Measurements from ENCODE around the gene ANGPT4. TPM values are rescaled to one million over a fixed set of nuclear protein-coding genes. Genes with fewer than 3 reads are reported as not detected.

Gene ANGPT4
- total RNA-seq, 1 donor from 2014 or later, result 0.22 TPM

GRCh38 chr20:942611-943010, 26.5 kb upstream of the ANGPT4 start:
- peaks cover 3% of the 10 kb centered on the region for H3K9me3 Mint-ChIP-seq (ENCODE audit: unreplicated experiment)
- no peaks in the 10 kb centered on the region for H3K36me3 Mint-ChIP-seq (ENCODE audit: unreplicated experiment)
- H3K27me3 Mint-ChIP-seq (ENCODE audit: unreplicated experiment), result peaks cover 7% of the 10 kb centered on the region
- no peak overlapping the region for H3K4me3 Mint-ChIP-seq (ENCODE audit: unreplicated experiment)
- TF ChIP-seq, protein P1, sequence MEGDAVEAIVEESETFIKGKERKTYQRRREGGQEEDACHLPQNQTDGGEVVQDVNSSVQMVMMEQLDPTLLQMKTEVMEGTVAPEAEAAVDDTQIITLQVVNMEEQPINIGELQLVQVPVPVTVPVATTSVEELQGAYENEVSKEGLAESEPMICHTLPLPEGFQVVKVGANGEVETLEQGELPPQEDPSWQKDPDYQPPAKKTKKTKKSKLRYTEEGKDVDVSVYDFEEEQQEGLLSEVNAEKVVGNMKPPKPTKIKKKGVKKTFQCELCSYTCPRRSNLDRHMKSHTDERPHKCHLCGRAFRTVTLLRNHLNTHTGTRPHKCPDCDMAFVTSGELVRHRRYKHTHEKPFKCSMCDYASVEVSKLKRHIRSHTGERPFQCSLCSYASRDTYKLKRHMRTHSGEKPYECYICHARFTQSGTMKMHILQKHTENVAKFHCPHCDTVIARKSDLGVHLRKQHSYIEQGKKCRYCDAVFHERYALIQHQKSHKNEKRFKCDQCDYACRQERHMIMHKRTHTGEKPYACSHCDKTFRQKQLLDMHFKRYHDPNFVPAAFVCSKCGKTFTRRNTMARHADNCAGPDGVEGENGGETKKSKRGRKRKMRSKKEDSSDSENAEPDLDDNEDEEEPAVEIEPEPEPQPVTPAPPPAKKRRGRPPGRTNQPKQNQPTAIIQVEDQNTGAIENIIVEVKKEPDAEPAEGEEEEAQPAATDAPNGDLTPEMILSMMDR (IDR thresholded peaks at IDR 0.05; ENCODE audit: partially characterized antibody, unreplicated experiment), result no peak
- no peak overlapping the region for H3K27ac Mint-ChIP-seq (ENCODE audit: unreplicated experiment)
- no peaks in the 10 kb centered on the region for H3K4me1 Mint-ChIP-seq (ENCODE audit: low read depth, unreplicated experiment)
- no peak for DNase-seq

GRCh38 chr20:940926-941325, 24.8 kb upstream of the ANGPT4 start:
- Mint-ChIP-seq H3K27me3 (ENCODE audit: unreplicated experiment) (peaks cover 7% of the 10 kb centered on the region), H3K9me3 (ENCODE audit: unreplicated experiment) (peaks cover 3% of the 10 kb centered on the region), H3K36me3 (ENCODE audit: unreplicated experiment) (no peaks in the 10 kb centered on the region), H3K4me3 (ENCODE audit: unreplicated experiment) (no peak overlapping the region), H3K4me1 (ENCODE audit: low read depth, unreplicated experiment) (no peaks in the 10 kb centered on the region), H3K27ac (ENCODE audit: unreplicated experiment) (no peak overlapping the region)
- DNase-seq, result no peak
- TF ChIP-seq, protein P1 (IDR thresholded peaks at IDR 0.05; ENCODE audit: partially characterized antibody, unreplicated experiment), result no peak

DNA sequence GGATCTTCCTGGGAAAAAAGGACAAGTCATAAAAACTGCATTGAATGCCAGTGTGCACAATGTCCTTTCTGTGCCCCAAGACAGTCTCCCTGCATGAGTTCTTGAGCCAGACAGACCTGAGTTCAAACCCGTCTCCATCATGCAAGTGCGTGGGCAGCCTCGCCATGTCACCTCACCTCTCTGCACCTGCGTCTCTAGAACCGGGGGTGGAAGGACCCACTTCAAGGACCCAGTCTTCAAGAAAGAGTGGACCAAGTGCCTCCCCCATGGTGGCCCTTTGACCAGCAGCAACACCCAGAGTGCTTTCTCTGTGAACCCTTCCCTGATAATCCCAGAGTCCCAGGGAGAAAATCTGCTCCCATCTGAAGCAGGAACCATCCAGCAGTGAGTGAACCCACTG, 23.5 kb upstream of the ANGPT4 start:
- TF ChIP-seq, protein P1 (IDR thresholded peaks at IDR 0.05; ENCODE audit: partially characterized antibody, unreplicated experiment), result no peak
- Mint-ChIP-seq H3K27me3 (ENCODE audit: unreplicated experiment) (peaks cover 4% of the 10 kb centered on the region), H3K27ac (ENCODE audit: unreplicated experiment) (no peak overlapping the region), H3K4me1 (ENCODE audit: low read depth, unreplicated experiment) (no peaks in the 10 kb centered on the region), H3K9me3 (ENCODE audit: unreplicated experiment) (peaks cover 3% of the 10 kb centered on the region), H3K36me3 (ENCODE audit: unreplicated experiment) (no peaks in the 10 kb centered on the region), H3K4me3 (ENCODE audit: unreplicated experiment) (no peak overlapping the region)
- no peak for DNase-seq

DNA sequence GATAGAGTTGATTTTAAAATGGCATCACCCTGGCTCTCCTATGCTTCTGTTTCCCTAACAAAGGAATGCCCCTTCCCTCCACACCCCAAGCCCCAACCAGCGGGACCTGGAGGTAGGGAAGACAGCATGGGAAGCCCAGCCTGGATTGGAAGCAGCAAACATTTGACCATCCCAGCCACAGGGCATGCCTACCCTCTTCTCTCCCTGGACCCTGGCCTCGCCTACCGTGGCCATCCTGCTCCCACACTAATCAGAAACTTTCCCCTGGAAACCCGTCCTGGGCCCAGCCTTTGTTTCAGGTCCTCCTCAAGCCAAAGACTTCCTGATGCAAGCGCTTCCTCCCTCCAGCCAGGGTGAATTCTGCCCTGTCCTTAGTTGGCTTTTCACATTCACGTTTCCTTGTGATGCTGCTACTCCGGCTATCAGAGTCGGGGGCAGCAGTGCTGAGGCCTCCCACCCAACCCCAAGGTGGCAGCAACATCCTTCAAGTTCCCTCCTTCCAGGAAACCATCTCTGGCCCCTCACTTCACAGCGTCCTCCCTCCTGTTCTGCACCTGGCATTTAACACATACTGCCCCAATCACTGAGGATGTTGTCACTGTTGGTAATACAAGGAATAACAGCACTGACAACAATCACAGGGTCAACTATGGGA, 18.2 kb upstream of the ANGPT4 start:
- no peak overlapping the region for H3K27ac Mint-ChIP-seq (ENCODE audit: unreplicated experiment)
- no peak for DNase-seq
- H3K36me3 Mint-ChIP-seq (ENCODE audit: unreplicated experiment), result peaks cover 15% of the 10 kb centered on the region
- no peaks in the 10 kb centered on the region for H3K27me3 Mint-ChIP-seq (ENCODE audit: unreplicated experiment)
- H3K9me3 Mint-ChIP-seq (ENCODE audit: unreplicated experiment), result peaks cover 2% of the 10 kb centered on the region
- TF ChIP-seq, protein P1 (IDR thresholded peaks at IDR 0.05; ENCODE audit: partially characterized antibody, unreplicated experiment), result no peak
- H3K4me3 Mint-ChIP-seq (ENCODE audit: unreplicated experiment), result no peak overlapping the region
- no peaks in the 10 kb centered on the region for H3K4me1 Mint-ChIP-seq (ENCODE audit: low read depth, unreplicated experiment)

DNA sequence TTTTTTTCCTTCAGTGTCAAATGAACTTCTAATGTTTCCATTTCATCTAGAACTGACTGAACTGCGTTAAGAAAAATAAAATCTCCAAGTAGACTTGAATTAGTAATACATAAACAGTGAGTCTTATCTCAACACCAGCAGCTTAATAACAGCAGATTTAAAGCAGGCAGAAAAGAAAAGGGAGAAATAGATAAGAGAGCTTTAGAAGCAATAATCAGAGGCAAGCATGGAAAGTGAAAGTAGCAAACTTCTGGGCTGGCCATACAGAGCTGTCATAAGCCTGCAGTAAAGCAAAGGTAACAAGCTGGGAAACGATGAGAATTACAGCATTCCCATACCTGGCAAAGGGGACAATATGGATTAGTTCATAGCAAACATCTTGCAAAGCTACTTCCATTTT, 16.9 kb upstream of the ANGPT4 start:
- Mint-ChIP-seq H3K27ac (ENCODE audit: unreplicated experiment) (no peak overlapping the region), H3K27me3 (ENCODE audit: unreplicated experiment) (no peaks in the 10 kb centered on the region), H3K4me3 (ENCODE audit: unreplicated experiment) (no peak overlapping the region), H3K4me1 (ENCODE audit: low read depth, unreplicated experiment) (no peaks in the 10 kb centered on the region), H3K9me3 (ENCODE audit: unreplicated experiment) (peaks cover 2% of the 10 kb centered on the region), H3K36me3 (ENCODE audit: unreplicated experiment) (peaks cover 15% of the 10 kb centered on the region)
- no peak for DNase-seq
- TF ChIP-seq, protein P1 (IDR thresholded peaks at IDR 0.05; ENCODE audit: partially characterized antibody, unreplicated experiment), result no peak

All from glutamatergic neuron (in vitro differentiated cells).